K562 (cell line): Measurements from ENCODE around the gene TAS1R3. TPM values are rescaled to one million over a fixed set of nuclear protein-coding genes. Genes with fewer than 3 reads are reported as not detected.

Experiments used
- ADNP ChIP-seq: fragments of 200-800 bp; sonication (Bioruptor generic); IDR thresholded peaks from 2 replicates; pipeline ENCODE4 v1.6.1; 2016; ENCODE audit warnings: missing genetic modification characterization, missing compliant biosample characterization
- ARID3B ChIP-seq: fragments of 250-450 bp; sonication (Bioruptor Pico); IDR thresholded peaks from 2 replicates; pipeline ENCODE4 v1.4.0; 2020; ENCODE audit warnings: borderline replicate concordance
- CSDE1 ChIP-seq, 2 experiments: fragments of 450-650 bp; IDR thresholded peaks; 2 replicates each; pipeline ENCODE4 v1.6.1; 2016; ENCODE audit warnings: mild to moderate bottlenecking in 1 of 2
- DACH1 ChIP-seq: fragments of 450-650 bp; IDR thresholded peaks from 2 replicates; pipeline ENCODE4 v1.6.1; 2018; ENCODE audit not compliant: partially characterized antibody
- DLX4 ChIP-seq: fragments of 250-450 bp; sonication (Bioruptor Pico); IDR thresholded peaks from 2 replicates; pipeline ENCODE4 v1.6.1; 2021; ENCODE audit warnings: mild to moderate bottlenecking
- EP400 ChIP-seq: fragments of 450-650 bp; IDR thresholded peaks from 2 replicates; pipeline ENCODE4 v1.6.1; 2017; ENCODE audit warnings: antibody characterized with exemption, mild to moderate bottlenecking, moderate library complexity
- ESRRB ChIP-seq: fragments of 250-450 bp; sonication (Bioruptor Pico); IDR thresholded peaks from 2 replicates; pipeline ENCODE4 v1.5.0; 2020; ENCODE audit warnings: mild to moderate bottlenecking, moderate library complexity, borderline replicate concordance
- HNRNPK ChIP-seq: fragments of 200-400 bp; formaldehyde crosslinking; IDR thresholded peaks from one replicate; pipeline ENCODE4 v1.6.1; 2018; ENCODE audit warnings: mild to moderate bottlenecking, low read depth, low read length; ENCODE audit not compliant: poor library complexity, severe bottlenecking
- IRF9 ChIP-seq: fragments of 450-650 bp; IDR thresholded peaks from 2 replicates; pipeline ENCODE4 v1.6.1; 2016; ENCODE audit warnings: missing biosample characterization, missing genetic modification characterization
- MYNN ChIP-seq, 2 experiments: sonication (generic); formaldehyde crosslinking in 1 of 2; IDR thresholded peaks; 2 replicates each; pipeline versions ENCODE4 v1.5.0 to v1.6.1; 2016 to 2020; ENCODE audit warnings: antibody characterized with exemption in 1 of 2, missing genetic modification reagents in 1 of 2
- RFX5 ChIP-seq: IDR thresholded peaks from 2 replicates; pipeline ENCODE4 v1.6.1; 2011; ENCODE audit warnings: low read depth, mild to moderate bottlenecking, improper control_type of control experiment, low read length
- RHOXF2B ChIP-seq: fragments of 250-450 bp; sonication (Bioruptor Pico); conservative IDR thresholded peaks from 2 replicates; pipeline ENCODE4 v1.5.1; 2021
- THRA ChIP-seq: fragments of 450-650 bp; IDR thresholded peaks from 2 replicates; pipeline ENCODE4 v1.6.1; 2017; ENCODE audit warnings: mild to moderate bottlenecking, moderate library complexity
- ZBTB26 ChIP-seq: fragments of 450-650 bp; formaldehyde crosslinking; IDR thresholded peaks from 2 replicates; pipeline ENCODE4 v1.4.0; 2022; ENCODE audit warnings: missing genetic modification characterization
- ZBTB7A ChIP-seq: IDR thresholded peaks from 2 replicates; pipeline ENCODE4 v1.6.1; 2011; ENCODE audit warnings: low read depth, mild to moderate bottlenecking, low read length, moderate library complexity, borderline replicate concordance; ENCODE audit not compliant: control insufficient read depth
- ZNF23 ChIP-seq: fragments of 250-450 bp; sonication (Bioruptor Pico); IDR thresholded peaks from 2 replicates; pipeline ENCODE4 v1.4.0; 2020; ENCODE audit warnings: mild to moderate bottlenecking
- ZNF445 ChIP-seq: fragments of 250-450 bp; sonication (Bioruptor Pico); IDR thresholded peaks from 2 replicates; pipeline ENCODE4 v1.4.0; 2020; ENCODE audit warnings: low read depth, mild to moderate bottlenecking, moderate library complexity
- ZNF644 ChIP-seq: fragments of 200-800 bp; sonication (Bioruptor generic); IDR thresholded peaks from 2 replicates; pipeline ENCODE4 v1.6.1; 2016; ENCODE audit warnings: low read depth, missing genetic modification characterization, missing compliant biosample characterization
- ZSCAN32 ChIP-seq: fragments of 450-650 bp; formaldehyde crosslinking; IDR thresholded peaks from 2 replicates; pipeline ENCODE4 v1.4.0; 2020; ENCODE audit warnings: mild to moderate bottlenecking, moderate library complexity
- polyA plus RNA-seq, 8 experiments: library from polyadenylated mRNA; depleted of rRNA in 4 of 8; stranded (reverse) in 5 of 8; unstranded in 3 of 8; fragments of >200 nt; fragmentation: Nextera tagmentation in 2 of 8; fragmentation: Illumina TruSeq in 1 of 8; extraction: Ambion mirVana in 2 of 8; extraction: Trizol in 1 of 8; gene quantifications; 2 replicates each; pipeline versions ENCODE4 v1.2.1 to v1.2.3, GENCODE V29; 2011 to 2014; ENCODE audit warnings: inconsistent platforms in 1 of 8, missing spikeins in 1 of 8
- total RNA-seq, 7 experiments: library from RNA; depleted of rRNA in 6 of 7; stranded (reverse); fragments of >200 nt in 6 of 7; fragmentation: Illumina TruSeq in 2 of 7; extraction: Trizol in 2 of 7; gene quantifications; 2 replicates each; pipeline versions ENCODE4 v1.2.1 to v1.2.3, GENCODE V29; 2011 to 2021; ENCODE audit warnings: low replicate concordance in 1 of 7

The TAS1R3 gene
- total and polyA plus RNA-seq, 9 of the 15 experiments (the other 6 are each of a cell fraction or from before 2014, with no cell fraction given), result 0.07 to 0.13 TPM; not detected in 7

GRCh38 chr1:1374929-1375662, 44.0 kb downstream of the TAS1R3 start, which contains the start of gene AURKAIP1 (continued):
- no peak for TF ChIP-seq ESRRB (CRISPR knock-in tag)
- no peak; the same call in none of the 2 replicates for TF ChIP-seq RHOXF2B (CRISPR knock-in tag)
- no peak; a peak in 1 of 4 replicates for TF ChIP-seq CSDE1 (IDR thresholded peaks at IDR 0.05)
- TF ChIP-seq ZNF23 (CRISPR knock-in tag), result no peak
- no peak for TF ChIP-seq ADNP (tag)
- TF ChIP-seq MYNN (IDR thresholded peaks at IDR 0.05), result peak; percentile 71; the same call in 1 of the 2 replicates
- no peak for TF ChIP-seq MYNN (CRISPR knock-in tag; IDR thresholded peaks at IDR 0.05)
- peak; percentile 86 for TF ChIP-seq ZSCAN32 (CRISPR knock-in tag)
- TF ChIP-seq ZBTB7A, result peak; percentile 89
- 0 out of 2 replicates have a peak, but pooled peaks have one; percentile 49 for TF ChIP-seq RFX5
- TF ChIP-seq IRF9 (tag), result peak; percentile 67; the same call in 1 of the 2 replicates
- TF ChIP-seq ZBTB26, result peak; percentile 82
- TF ChIP-seq HNRNPK, result peak; percentile 42
- TF ChIP-seq ARID3B (CRISPR knock-in tag), result peak; percentile 82; the same call in 1 of the 2 replicates
- peak; percentile 46 for TF ChIP-seq DACH1
- TF ChIP-seq THRA, result no peak
- TF ChIP-seq ZNF644 (tag), result peak; percentile 84; the same call in 1 of the 2 replicates
- TF ChIP-seq EP400, result peak; percentile 94
- TF ChIP-seq DLX4 (CRISPR knock-in tag), result no peak
- 0 out of 2 replicates have a peak, but pooled peaks have one; percentile 60 for TF ChIP-seq ZNF445 (CRISPR knock-in tag)
